GM18951 (cell line): ENCODE measurements around the gene TSNAXIP1.
"Not testable (repeated sequence)": the region's sequence is repeated elsewhere in the genome, so short reads cannot be mapped to it uniquely, and the experiment has no call there.

ENCODE experiments used
- POLR2A ChIP-seq: IDR thresholded peaks from 4 replicates; pipeline ENCODE4 v1.6.1; 2011; ENCODE audit warnings: mild to moderate bottlenecking; ENCODE audit not compliant: insufficient read length, insufficient read depth; ENCODE audit errors: extremely low read depth
- in situ Hi-C: fragments of 300-500 bp; cut with MboI; formaldehyde crosslinking; loops from one replicate; pipeline ENCODE4 v1.12.0; 2022; ENCODE audit warnings: low sequenced_read_pairs, mixed read lengths, inconsistent platforms; ENCODE audit not compliant: unreplicated experiment

The TSNAXIP1 gene

DNA sequence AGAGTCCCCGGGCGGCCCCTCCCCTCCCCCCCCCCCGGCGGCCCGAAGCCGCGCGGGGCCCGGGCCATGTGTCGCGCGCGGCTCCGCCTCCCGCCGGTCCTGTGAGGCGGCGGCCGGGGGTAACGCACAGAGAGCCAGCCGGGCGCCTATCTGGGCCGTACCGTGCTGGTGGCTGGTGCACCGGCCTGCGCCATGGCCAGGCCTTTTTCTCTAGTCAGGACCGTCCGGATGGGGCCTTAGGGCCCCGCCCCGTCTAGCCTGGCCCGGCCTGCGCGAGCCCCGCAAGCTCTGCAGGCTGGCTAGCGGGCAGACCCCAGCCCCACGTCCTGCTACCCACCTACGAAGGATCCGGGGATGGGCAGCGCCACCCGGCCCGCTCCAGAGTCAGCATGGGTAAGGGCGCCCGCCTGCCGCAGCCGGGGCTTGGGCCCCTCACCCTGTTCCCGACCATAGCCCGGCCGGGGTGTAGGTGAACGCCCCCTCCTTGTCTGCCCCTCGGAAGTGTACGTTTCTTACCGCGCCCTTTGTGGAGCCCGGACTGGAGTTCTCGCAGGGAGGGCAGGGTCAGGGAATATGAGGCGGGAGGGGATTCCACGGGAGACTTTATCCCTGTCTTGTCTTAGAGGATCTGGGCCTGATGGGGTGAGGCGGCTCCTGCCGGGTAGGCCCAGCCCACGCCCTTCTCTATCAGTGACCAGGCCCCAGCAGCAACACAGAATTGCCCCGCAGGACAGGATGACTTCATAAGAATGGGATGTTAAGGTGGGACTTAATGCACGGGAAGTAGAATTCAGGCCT lies 40.6 kb downstream of the TSNAXIP1 start, which contains the start of gene CENPT:
TSS of gene CENPT (minus strand) at position 630 of the 798 bp plus-strand sequence. CDS start 13,834 bp downstream, outside the sequence.
- in situ Hi-C loops: no loop called here
- no peak for TF ChIP-seq POLR2A

DNA sequence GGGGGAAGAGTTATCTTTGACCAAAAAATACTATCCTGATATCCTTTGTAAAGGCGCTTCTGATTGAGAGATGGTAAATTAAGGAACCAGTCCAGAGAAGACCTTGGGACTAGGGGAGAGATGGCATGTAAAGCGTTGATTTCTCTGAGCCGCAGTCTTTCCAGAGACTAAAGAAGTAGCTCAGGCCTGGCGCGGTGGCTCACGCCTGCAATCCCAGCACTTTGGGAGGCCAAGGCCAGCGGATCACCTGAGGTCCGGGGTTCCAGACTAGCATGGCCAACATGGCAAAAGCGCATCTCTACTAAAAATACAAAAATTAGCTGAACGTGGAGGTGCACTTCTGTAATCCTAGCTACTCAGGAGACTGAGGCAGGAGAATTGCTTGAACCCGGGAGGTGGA lies 41.4 kb downstream of the TSNAXIP1 start:
- in situ Hi-C loops: no loop called here
- TF ChIP-seq POLR2A: no peak

DNA sequence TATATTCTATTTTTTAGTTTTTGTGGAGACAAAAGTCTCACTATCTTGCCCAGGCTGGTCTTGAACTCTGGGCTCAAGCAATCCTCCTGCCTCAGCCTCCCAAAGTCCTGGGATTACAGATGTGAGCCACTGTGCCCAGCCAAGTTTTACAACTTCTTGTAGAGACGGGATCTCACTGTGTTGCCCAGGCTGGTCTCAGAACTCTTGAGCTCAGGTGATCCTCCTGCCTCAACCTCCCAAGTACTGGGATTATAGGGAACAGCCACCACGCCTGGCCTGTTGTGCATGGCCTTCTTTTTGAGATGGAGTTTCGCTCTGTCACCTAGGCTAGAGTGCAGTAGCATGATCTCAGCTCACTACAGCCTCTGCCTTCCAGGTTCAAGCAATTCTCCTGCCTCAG lies 47.0 kb downstream of the TSNAXIP1 start:
- TF ChIP-seq POLR2A: no peak
- in situ Hi-C loops: no loop called here

DNA sequence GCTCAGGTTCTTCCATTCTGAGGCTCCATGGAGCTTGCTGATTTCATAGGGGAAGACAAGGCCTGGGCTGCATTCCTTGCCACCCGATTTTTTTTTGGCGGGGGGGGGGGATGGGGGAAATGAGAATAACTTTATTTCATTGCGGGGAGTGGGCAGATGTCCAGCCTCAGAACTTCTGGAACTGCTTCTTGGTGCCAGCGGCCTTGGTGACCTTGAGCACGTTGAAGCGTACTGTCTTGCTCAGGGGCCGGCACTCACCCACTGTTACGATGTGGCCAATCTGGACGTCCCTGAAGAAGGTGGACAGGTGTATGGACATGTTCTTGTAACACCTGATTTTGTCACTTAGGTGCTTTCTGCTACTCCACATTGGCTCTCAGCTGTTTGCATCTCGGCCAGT lies 49.1 kb downstream of the TSNAXIP1 start:
- in situ Hi-C loops: no loop called here
- no peak for TF ChIP-seq POLR2A

DNA sequence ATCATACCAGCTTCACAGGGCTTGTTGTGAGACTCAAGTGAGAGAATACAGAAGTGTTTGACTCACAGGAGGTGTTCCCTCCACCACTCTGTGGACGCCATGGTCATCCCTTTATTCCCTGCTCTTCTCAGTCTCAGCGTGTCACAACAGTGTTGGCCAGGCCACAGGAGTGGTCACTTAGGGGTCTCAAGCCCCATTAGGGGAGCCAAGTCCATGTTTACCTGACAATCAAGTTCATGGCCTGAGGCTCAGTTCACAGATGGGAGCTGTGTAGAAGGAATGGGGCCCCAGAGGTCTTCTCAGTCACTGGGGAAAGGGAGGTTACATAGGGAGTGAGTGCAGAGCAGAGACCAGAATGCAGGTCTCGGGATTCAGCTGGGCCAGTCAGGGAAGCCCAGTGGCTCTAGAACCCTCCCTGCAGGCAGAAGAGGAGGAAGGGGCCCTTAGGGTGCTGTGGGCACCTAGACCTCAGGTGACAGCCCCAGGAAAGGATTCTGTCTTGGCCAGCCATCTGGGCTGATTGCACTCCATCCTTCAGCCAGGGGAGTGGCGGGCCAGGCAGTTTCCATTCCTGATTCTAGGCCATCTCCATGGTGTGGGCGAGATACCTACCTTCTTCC lies 50.3 kb downstream of the TSNAXIP1 start:
- no peak for TF ChIP-seq POLR2A
- in situ Hi-C loops: no loop called here

DNA sequence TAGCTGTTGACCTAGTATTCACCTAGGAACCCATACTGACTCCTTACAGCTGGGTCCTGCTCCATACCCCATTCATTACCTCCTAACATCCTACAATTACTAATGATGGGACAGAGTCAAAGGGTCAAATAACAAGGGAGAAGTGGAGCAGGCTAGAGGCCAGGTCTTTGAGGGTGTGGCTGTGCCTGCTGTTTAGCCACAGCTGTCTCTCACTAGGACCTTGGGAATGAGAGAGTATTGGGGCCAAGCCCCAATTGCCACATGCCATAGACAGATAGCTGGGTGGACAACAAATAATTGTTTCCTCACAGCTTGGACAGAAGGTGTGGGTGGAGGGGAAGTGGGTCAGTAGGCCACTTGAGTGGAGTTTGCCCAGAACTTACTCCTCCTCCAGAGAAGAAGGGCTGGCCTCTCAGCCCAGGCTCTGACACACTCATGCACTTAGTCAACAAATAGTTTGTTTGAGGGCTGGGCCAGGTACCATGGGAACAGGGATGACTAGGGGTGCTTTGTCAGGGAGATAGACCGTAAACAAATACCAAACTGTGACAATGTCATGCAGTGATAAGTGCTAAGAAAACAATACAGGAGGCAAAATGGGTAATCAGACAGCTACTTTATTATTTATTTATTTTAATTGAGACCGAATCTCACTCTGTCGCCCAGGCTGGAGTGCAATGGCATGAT lies 51.0 kb downstream of the TSNAXIP1 start:
- in situ Hi-C loops: no loop called here
- no peak for TF ChIP-seq POLR2A

DNA sequence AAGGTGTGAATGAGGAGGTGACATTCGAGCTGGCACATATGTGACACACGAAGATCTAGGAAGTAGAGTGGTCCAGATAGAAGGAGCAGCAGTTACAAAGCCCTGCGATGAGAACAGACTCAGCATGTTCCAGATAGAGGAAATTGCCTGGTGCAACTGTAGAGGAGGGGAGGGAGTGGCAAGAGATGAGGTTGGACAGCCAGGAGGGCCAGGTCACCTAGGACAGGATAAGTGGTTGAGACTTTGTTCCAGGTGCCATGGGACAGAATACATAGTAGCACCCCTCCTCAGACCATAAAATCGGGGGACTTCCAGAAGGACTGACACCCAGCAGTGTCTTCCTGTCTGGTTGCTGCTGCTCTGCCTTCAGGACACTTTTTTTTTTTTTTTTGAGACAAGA lies 51.8 kb downstream of the TSNAXIP1 start:
- TF ChIP-seq POLR2A: no peak
- in situ Hi-C loops: no loop called here

DNA sequence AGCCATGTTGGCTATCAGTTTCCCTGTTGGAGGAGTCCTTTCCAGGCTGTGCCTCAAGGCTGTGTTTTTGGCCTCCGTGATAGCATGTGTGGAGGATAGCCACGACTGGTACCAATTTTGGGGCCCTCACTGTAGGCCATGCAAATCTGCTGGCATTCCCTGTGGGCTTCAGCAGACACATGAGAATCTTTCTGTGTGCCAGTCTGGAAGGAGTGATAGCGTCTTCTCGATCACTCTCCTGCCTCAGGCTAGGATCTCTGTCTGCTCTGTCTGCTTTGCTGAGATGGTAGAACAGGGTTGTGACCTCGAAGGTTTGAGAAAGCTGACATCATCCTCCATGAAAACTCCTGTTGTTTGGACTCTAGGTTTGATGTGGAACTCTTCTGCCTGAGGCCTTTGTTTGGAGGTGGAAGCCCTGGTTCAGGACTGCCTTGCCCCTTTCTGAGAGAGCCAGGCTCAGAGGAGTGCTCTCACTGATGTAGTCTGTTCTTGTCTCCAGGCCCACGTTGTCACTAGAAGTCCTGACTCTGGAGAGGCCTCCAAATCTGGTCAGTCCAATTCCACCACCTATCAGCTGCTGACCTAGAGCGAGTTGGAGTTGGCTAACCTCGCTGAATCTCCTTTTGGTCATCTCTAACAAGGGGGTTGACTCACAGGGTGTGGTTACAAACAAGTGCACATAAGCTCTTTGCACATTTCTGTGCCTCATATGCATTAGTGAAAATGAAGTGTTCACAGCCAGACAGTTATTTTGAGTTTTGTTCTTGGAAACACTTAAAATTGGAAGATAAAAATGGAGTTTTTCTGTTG lies 54.1 kb downstream of the TSNAXIP1 start:
- no peak for TF ChIP-seq POLR2A
- in situ Hi-C loops: no loop called here

DNA sequence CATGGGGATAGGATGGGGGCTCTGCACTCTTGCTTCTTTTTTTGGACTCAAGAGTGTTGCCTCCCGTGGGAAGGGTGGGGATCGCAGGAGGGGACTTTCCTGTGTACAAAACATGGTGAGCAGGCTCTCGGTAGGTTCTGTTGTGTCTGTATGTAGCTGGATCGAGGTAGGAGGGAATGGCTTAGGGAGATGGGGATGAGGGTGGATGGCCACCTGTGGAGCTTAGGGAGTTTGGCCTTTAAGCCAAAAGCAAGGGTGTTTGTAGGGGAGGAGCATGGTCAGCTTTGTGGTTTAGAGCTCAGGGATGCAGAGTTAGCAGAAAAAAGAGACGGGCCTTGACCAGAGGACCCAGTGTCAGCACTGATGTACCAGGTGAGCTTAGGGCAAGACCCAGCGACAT lies 55.2 kb downstream of the TSNAXIP1 start:
- in situ Hi-C loops: no loop called here
- TF ChIP-seq POLR2A: no peak

DNA sequence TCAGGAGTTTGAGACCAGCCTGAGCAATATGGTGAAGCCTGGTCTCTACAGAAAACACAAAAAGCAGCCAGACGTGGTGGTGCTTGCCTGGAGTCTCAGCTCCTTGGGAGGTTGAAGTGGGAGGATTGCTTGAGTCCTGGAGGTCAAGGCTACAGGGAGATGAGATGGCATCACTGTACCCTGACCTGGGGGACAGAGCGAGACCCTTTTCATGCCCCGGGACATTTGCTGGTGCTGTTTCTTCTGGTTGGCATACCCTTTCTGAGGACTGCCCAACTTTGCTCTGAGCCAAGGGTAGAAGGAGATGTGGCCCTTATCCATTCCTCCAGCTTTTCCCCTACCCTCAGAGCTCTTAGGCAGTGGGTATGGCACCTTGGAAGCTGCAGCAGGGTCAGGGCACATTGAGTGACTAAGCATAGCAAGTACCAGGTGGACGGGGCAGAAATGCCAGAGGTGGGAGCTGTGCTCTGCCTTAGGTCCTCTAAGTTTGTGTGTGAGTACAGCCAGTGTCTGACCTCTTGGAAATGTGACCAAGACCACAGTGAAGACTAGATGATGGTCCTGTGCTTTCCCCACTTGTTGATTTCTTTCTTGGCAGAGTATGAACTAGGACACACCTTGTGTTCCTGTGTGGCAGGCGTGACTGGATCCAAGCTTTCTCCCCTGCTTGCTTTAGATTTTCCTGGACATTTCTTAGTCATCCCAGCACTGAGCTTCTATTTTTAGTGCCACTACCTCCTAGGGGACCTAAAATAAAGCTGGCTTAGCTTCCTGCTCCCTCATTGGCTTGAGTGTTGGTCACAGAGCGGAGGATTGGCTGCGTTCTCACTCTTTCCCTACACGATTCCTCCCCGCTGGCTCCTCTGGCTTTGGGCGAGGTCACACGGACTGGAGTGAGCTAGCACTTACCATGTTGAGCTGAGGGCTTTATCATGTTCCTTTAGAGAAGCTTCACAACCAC lies 56.2 kb downstream of the TSNAXIP1 start:
- in situ Hi-C loops: no loop called here
- no peak for TF ChIP-seq POLR2A

DNA sequence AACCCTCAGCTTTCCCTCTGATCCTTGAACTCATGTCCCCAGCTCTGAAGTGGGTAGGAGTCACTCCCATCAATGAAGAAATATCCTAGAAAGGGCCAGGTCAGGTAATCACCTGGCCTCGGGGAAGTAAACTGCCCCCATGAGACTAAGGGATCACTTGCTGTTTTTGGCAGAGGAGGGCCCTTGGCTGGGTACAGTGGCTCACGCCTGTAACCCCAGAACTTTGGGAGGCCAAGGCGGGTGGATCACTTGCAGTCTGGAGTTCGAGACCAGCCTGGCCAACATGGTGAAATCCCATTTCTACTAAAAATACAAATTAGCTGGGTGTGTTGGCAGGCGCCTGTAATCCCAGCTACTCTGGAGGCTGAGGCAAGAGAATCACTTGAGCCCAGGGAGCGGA lies 57.4 kb downstream of the TSNAXIP1 start:
- in situ Hi-C loops: not testable (repeated sequence)

DNA sequence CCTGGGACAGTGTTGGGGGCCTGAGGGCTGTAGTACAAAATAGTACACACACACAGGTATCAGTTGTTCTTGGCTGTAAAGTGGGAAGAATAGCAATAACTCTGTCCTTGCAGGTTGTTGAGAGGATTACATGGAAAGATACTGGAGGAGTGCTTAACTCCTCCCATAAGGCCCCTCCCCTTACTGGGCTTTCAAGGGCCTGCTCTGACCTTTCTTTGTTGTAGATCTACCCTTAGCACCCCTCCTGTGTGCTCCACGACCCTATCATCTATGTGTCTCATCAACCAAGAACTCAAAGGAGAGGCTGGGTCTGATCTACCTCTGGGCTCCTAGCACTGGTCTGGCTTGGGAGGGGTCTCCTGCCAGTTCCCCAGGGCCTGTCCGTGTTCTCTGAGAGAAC lies 57.9 kb downstream of the TSNAXIP1 start:
- TF ChIP-seq POLR2A: no peak
- in situ Hi-C loops: no loop called here
